IPS-NIHi11 (cell line): ENCODE results near the gene HS3ST5.
"Not testable (repeated sequence)": the region's sequence is repeated elsewhere in the genome, so short reads cannot be mapped to it uniquely, and the experiment has no call there.

Experiments used
- DNase-seq: peaks from one replicate; pipeline ENCODE4 v3.0.0; 2012; ENCODE audit warnings: mixed read lengths, low spot score

The HS3ST5 gene

GRCh38 chr6:114276783-114277182 lies 66.0 kb downstream of the HS3ST5 start:
- no peak for DNase-seq

GRCh38 chr6:114274836-114275235 lies 68.0 kb downstream of the HS3ST5 start:
- no peak for DNase-seq

GRCh38 chr6:114272582-114272981 lies 70.2 kb downstream of the HS3ST5 start:
- DNase-seq, result no peak

DNA sequence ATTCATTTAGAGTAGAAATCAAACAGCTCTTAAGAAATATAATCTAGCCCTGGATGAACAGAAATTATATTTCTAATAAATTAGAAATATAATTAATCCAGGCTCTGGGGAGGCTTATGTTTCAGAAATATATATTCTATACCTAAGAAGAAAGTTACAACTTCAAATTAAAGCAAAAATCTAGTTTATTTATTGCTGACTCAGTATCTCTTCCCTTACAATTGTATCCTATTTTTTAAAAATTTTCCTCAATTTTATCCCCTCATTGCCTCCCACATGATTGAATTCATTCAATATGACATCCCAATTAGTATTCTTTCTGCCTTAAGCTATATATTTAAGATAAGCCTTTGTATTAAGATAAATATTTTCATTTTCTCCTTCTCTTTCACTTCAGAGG lies 71.4 kb downstream of the HS3ST5 start:
- no peak for DNase-seq

- no peak for DNase-seq
Measured at GRCh38 chr6:114267897-114268296, 74.9 kb downstream of the HS3ST5 start.

GRCh38 chr6:114260810-114261209 lies 82.0 kb downstream of the HS3ST5 start:
- DNase-seq, result no peak

- no peak for DNase-seq
Measured at GRCh38 chr6:114258376-114258775, 84.4 kb downstream of the HS3ST5 start.

DNA sequence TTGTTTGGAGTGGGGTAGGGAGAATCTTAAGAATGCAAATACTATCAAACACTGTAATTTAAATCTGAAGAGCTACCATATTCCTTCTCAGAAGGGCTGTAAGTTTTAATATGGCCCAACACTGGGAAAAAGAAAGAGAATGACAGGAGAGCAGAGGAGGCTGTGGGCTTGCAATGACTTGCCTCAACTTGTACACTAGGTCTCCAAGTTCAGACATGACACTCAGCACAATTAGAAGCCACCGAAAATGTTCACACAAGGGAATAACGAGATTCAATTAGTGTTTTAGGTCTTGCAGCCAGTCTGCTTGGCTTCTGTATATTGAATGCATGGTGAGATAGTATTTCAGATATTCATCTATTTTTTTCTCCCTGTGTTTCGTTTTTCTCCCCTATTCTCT lies 89.4 kb downstream of the HS3ST5 start:
- DNase-seq, result no peak

- no peak for DNase-seq
Measured at GRCh38 chr6:114249522-114249921, 93.3 kb downstream of the HS3ST5 start.

DNA sequence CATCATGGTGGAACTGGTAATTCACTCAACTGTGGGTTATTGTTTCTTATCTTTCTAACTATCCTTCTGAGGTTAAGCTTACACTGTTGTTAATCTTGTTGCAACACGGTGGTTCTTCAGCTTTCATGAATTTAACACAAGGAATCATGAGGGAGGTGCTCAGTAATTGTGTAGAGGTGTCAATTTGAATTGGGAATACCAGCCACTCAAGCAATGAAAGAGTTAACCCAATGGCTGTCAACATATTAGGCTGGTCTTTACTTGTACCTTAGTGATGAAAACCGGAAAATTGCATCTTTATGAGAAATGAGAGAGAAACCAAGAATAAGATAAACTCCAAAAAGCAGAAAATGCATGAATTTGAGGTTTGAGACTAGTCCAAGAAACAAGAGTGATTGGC lies 95.7 kb downstream of the HS3ST5 start:
- no peak for DNase-seq

- no peak for DNase-seq
Measured at GRCh38 chr6:114240796-114241195, 102.0 kb downstream of the HS3ST5 start.

DNA sequence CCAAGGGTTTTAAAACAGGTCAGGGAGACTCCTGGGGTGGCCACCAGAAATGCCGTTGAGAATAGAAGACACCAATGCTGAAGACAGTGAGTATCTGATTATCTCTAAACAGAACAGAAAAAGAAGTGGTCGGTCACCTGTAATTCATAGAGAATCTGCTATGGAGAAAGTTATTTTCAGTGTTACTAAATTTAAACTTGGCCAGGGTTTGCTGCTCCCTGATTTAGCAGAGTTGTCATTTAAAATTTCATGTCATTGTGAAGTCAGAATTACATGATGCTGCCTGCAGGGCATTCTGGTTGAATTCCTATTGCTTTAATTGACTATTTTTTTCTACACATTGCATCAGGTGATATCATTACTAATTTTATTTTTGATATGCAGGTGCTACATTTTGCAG lies 114.1 kb downstream of the HS3ST5 start:
- no peak for DNase-seq

DNA sequence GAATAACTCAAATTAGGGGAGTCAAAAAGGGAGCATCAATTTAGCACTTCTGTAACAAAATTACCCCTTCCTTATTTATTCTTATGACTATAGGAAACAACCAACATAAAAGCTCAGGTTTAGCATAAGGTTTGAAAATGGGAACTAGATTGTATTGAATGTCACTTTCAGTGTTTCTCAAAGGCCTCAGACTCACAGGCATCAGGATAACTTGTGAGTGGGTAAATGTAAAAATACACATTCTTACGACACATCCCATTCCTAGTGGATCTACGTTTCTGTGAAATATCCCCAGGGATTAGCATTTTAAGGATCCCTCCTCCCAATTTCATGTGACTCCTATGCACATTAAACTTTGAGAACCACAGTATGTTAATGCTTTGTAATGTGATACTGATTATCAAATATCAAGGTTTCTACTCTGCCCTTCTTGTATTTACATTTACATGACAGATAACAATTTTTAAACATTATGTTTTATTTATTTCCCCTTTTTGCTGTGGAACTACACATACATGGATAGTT lies 114.8 kb downstream of the HS3ST5 start:
- no peak for DNase-seq

DNA sequence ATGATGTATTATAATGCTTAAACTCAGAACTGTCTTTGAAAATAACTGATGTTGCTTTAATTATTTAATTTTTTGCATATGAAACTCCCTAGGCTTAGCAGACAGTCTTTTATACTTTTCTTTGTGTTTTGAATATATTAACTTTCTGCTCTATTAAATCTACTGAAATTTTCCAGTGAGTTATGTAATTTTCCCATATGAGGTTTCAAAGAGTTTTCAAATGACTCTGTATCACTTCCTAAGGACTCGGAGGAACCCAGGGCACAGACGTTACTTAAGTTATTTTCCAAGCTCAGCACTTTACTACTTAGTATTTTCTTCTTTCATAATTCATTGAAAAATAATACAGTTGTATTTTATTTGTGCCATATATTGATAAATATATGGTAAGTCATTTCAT lies 122.6 kb downstream of the HS3ST5 start:
- DNase-seq, result no peak

DNA sequence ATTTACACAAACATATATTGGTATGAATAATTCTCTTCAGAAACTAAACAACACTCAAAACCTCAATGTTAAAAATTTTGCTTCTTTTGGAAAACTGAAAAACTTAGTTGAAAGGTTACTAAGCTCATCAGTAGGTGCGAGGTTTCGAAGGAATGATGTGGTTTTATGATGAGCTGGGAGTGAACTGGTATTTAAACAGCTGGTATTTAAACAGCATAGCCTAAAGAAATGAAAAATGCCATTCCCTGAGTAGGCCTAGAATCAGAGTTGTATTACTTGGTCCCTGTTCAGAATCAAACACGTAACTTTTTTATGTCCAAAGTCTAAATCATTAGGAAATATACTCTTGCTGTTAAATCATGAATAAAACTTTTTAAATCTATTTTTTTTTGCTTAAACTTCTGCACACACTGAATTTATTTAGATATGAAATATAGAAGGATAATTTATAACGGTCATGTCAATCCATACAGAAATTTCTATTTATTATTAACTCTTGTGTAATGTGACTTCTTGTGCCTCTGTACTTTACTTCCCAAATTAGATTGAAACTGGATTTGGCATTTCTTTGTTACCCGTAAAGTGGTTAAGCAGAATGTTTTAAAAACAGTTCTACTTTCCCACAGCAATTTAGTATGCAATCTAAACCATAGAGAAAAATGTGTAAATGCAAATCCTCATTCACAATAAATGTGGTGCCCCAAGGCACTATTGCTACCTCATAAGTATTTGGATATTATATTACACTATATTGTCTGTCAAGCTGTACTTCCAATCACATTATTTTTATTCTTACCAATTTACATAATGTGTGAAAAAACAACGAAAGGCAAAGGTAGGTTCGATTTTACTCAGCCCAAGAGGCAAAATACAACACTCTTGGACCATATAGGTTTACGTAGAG lies 124.1 kb downstream of the HS3ST5 start:
- DNase-seq, result no peak

GRCh38 chr6:114217996-114218395 lies 124.8 kb downstream of the HS3ST5 start:
- not testable (repeated sequence) for DNase-seq

- DNase-seq, result no peak
Measured at GRCh38 chr6:114216789-114217467, 125.9 kb downstream of the HS3ST5 start.

DNA sequence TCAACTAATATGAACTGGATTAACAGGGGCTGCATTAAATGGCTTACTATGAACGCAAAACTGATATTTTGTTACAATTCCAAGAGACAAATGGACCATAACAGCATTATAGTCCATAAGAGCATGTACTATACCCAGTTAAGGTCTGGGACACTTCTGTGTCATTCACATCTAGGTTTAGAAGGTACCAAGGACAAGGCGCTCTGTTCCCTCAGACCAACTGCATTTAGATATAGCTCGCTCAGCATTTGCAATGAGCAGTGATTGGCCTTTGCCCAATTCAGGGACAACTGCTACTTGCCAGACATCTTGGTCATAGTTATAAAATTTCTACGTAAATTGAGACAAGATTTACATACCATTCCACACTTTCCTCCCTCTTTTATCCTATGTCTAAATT lies 132.4 kb downstream of the HS3ST5 start:
- DNase-seq, result no peak

- no peak for DNase-seq
Measured at GRCh38 chr6:114203460-114203859, 139.4 kb downstream of the HS3ST5 start.

GRCh38 chr6:114202389-114202788 lies 140.4 kb downstream of the HS3ST5 start:
- no peak for DNase-seq

DNA sequence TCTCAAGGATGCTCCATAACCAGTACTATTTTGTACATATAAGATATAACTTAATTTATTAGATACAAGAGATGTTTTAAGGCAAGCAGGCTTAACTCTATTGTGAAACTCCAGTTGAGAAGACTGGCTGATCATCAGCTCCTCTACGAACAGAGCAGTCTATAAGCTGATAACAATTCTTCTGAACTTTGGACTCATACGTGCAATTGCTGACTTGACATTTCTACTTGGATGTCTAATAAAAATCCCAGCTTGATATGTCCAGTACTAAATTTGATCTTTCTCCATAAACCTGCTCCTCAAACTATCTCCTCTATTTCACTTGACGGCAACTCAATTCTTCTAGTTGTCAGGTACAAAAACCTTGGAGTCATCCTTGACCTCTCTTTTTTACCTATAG lies 141.9 kb downstream of the HS3ST5 start:
- DNase-seq, result no peak

DNA sequence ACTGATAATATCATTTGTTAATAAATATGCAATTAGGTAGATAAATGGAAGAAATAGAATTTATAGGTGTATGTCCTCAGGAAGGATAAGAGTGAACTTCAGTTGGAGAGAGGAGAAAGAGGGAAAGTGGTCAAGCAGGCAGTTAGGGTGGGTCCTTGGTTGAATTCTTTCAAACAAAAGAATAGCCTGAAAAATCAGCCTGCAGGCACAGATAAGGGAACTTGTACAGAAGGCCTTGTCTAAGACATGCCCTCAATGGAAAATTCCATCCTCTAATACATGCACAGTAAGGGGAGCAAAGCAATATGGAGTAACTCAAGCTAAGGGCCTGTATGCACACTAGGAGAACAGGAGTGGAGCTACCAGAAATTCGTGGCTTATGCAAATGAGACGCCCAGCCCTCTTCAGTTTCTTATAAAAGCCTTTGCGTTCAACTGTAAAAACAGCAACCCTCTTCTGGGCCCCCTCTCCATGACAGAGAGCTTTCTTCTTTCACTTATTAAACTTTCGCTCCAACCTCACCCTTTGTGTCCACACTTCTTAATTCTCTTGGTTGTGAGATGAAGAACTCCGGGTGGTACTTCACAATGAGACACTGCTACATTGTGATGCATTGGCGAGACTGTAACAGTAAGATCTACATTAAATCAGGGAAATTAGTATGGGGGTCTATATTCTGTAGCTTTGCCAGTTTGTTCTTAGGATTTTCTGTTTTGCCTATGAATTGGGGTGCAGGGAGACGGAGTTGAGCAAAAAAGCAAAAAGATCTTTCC lies 147.0 kb downstream of the HS3ST5 start:
- no peak for DNase-seq

- DNase-seq, result no peak
Measured at GRCh38 chr6:114195027-114195365, 147.8 kb downstream of the HS3ST5 start.
